CD4-positive, alpha-beta T cell treated with Interleukin-10 for 1 hour (primary cell): ENCODE data around the gene TRIM25.
A peak's percentile ranks its signal among the peaks of the same experiment; 100 is the strongest.

Source experiments
- DNase-seq: peaks from one replicate; pipeline ENCODE4 v3.0.0-alpha.2; 2020

TRIM25 gene

GRCh38 chr17:56925088-56925487, 11.2 kb upstream of the TRIM25 start:
- no peak for DNase-seq

GRCh38 chr17:56919717-56920116, 5.9 kb upstream of the TRIM25 start:
- DNase-seq = no peak

- no peak for DNase-seq
These were observed 5.1 kb upstream of the TRIM25 start for GRCh38 chr17:56918916-56919315.

- no peak for DNase-seq
These were observed 3.9 kb upstream of the TRIM25 start for GRCh38 chr17:56917559-56918296.

- DNase-seq = no peak
These were observed 878 bp upstream of the TRIM25 start for GRCh38 chr17:56914581-56915273.

- no peak for DNase-seq
These were observed 439 bp downstream of the TRIM25 start for GRCh38 chr17:56913353-56913866.

GRCh38 chr17:56913000-56913311, 893 bp downstream of the TRIM25 start:
- no peak for DNase-seq

- no peak for DNase-seq
These were observed 1.5 kb downstream of the TRIM25 start for GRCh38 chr17:56912105-56912999.

GRCh38 chr17:56910509-56911235, 3.2 kb downstream of the TRIM25 start:
- DNase-seq = no peak

GRCh38 chr17:56909742-56910508, 3.9 kb downstream of the TRIM25 start:
- no peak for DNase-seq

GRCh38 chr17:56908001-56908542, 5.8 kb downstream of the TRIM25 start:
- peak; percentile 40 for DNase-seq

- no peak for DNase-seq
These were observed 10.3 kb downstream of the TRIM25 start for GRCh38 chr17:56903560-56903959.

GRCh38 chr17:56902348-56902747, 11.5 kb downstream of the TRIM25 start:
- no peak for DNase-seq

GRCh38 chr17:56899403-56899802, 14.4 kb downstream of the TRIM25 start:
- no peak for DNase-seq

GRCh38 chr17:56898874-56899273, 15.0 kb downstream of the TRIM25 start:
- no peak for DNase-seq

- no peak for DNase-seq
These were observed 16.0 kb downstream of the TRIM25 start for GRCh38 chr17:56897646-56898424.

GRCh38 chr17:56896968-56897359, 16.9 kb downstream of the TRIM25 start:
- DNase-seq = no peak

- no peak for DNase-seq
These were observed 17.5 kb downstream of the TRIM25 start for GRCh38 chr17:56896217-56896967.

GRCh38 chr17:56894859-56895455, 18.9 kb downstream of the TRIM25 start:
- no peak for DNase-seq

- no peak for DNase-seq
These were observed 20.3 kb downstream of the TRIM25 start for GRCh38 chr17:56893503-56893902.
